ENCODE results near the gene ARL13A.

ARL13A gene

DNA sequence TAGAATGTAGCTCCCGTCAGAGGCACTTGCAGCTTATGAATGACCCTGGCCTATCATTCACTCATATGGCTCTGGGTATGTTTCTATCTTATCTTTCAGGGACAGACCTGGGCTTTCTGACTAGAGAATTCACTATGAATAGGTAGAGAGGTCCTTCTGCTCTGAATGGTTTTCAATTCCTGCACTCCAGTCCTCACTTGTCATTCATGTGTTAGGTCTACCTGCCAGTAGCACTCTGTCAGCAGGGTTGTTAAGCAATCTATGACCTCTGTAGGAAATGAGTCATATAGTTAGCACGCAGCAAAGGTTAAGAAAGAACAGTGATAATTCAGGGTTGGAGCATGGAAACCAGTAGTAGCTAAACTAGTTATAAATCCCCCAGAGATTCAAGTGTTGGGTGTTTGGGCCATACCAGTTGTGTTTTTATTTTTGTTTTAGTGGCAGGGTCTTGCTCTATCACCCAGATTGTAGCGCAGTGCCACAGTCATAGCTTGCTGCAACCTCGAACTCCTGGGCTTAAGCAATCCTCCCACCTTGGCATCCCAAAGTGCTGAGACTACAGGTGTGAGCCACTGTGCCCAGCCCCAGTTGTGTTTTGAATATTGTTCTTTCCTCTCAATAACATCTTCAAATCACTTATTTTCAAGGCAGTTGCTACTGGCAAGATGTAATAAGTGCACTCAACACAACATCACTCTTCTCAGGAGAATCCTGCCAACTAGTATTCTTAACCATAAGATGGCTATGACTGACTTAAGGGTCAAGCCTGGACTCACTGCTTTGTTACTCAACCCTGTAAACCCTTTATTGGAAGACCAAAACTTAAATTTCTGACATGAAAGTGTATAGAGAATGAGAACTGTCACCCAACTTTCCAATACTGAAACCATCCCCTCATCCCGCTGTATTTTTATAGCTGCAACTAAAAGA is 25.1 kb downstream of the ARL13A start:
- Histone ChIP-seq H4K20me1 (ENCODE audit: low read depth, low read length) (no peaks in the 10 kb centered on the region), H3K9me3 (ENCODE audit: insufficient read depth, low read length) (no peaks in the 10 kb centered on the region), H3K36me3 (ENCODE audit: low read length) (no peaks in the 10 kb centered on the region), H3K9ac (ENCODE audit: low read length) (no peak overlapping the region), H3F3A (ENCODE audit: insufficient read depth) (no peaks in the 10 kb centered on the region), H2AFZ (ENCODE audit: low read depth, low read length, severe bottlenecking) (no peak overlapping the region), H3K4me2 (ENCODE audit: low read depth, low read length, poor library complexity, severe bottlenecking) (no peak overlapping the region), H3K27ac (ENCODE audit: low read depth, low read length) (no peak overlapping the region), H3K9me2 (replicated peaks; ENCODE audit: insufficient read depth, low read length) (no peaks in the 10 kb centered on the region), H3K79me2 (ENCODE audit: insufficient read depth, low read length) (no peaks in the 10 kb centered on the region), H3K4me3 (ENCODE audit: insufficient read depth, low read length, poor library complexity, severe bottlenecking) (no peak overlapping the region), H3K27me3 (ENCODE audit: low read length) (no peaks in the 10 kb centered on the region)
- TF ChIP-seq EZH2phosphoT487 (conservative IDR thresholded peaks at IDR 0.05; ENCODE audit: low read length): no peak
- TF ChIP-seq, protein P1, sequence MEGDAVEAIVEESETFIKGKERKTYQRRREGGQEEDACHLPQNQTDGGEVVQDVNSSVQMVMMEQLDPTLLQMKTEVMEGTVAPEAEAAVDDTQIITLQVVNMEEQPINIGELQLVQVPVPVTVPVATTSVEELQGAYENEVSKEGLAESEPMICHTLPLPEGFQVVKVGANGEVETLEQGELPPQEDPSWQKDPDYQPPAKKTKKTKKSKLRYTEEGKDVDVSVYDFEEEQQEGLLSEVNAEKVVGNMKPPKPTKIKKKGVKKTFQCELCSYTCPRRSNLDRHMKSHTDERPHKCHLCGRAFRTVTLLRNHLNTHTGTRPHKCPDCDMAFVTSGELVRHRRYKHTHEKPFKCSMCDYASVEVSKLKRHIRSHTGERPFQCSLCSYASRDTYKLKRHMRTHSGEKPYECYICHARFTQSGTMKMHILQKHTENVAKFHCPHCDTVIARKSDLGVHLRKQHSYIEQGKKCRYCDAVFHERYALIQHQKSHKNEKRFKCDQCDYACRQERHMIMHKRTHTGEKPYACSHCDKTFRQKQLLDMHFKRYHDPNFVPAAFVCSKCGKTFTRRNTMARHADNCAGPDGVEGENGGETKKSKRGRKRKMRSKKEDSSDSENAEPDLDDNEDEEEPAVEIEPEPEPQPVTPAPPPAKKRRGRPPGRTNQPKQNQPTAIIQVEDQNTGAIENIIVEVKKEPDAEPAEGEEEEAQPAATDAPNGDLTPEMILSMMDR (IDR thresholded peaks at IDR 0.05; ENCODE audit: insufficient read depth, low read length, poor library complexity, severe bottlenecking): no peak

DNA sequence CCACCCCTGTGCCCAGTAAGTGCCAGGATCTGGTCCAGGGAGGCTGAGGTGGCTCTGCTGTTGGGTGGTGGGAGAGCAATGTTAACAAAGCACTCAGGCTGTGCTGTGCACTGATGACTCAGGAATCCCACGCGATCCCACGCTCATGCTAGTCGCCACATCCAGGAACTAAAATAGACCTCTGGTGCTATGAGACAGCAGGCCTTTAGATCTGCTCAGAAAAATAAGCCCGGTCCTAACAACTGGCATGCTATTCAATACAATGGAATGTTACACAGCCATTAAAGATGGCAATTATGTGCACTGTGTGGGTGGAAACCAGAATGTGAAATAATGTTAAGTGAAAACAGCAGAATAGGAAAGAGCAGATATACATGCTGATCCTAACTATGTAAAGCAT is 26.0 kb downstream of the ARL13A start:
- Histone ChIP-seq H3K27me3 (ENCODE audit: low read length) (no peaks in the 10 kb centered on the region), H3K9me2 (replicated peaks; ENCODE audit: insufficient read depth, low read length) (no peaks in the 10 kb centered on the region), H3K9ac (ENCODE audit: low read length) (no peak overlapping the region), H3K4me3 (ENCODE audit: insufficient read depth, low read length, poor library complexity, severe bottlenecking) (no peak overlapping the region), H2AFZ (ENCODE audit: low read depth, low read length, severe bottlenecking) (no peak overlapping the region), H3K36me3 (ENCODE audit: low read length) (no peaks in the 10 kb centered on the region), H3K9me3 (ENCODE audit: insufficient read depth, low read length) (no peaks in the 10 kb centered on the region), H3K27ac (ENCODE audit: low read depth, low read length) (no peak overlapping the region), H3K4me2 (ENCODE audit: low read depth, low read length, poor library complexity, severe bottlenecking) (no peak overlapping the region), H4K20me1 (ENCODE audit: low read depth, low read length) (no peaks in the 10 kb centered on the region), H3F3A (ENCODE audit: insufficient read depth) (no peaks in the 10 kb centered on the region), H3K79me2 (ENCODE audit: insufficient read depth, low read length) (no peaks in the 10 kb centered on the region)
- no peak for TF ChIP-seq EZH2phosphoT487 (conservative IDR thresholded peaks at IDR 0.05; ENCODE audit: low read length)
- TF ChIP-seq, protein P1 (IDR thresholded peaks at IDR 0.05; ENCODE audit: insufficient read depth, low read length, poor library complexity, severe bottlenecking): no peak

DNA sequence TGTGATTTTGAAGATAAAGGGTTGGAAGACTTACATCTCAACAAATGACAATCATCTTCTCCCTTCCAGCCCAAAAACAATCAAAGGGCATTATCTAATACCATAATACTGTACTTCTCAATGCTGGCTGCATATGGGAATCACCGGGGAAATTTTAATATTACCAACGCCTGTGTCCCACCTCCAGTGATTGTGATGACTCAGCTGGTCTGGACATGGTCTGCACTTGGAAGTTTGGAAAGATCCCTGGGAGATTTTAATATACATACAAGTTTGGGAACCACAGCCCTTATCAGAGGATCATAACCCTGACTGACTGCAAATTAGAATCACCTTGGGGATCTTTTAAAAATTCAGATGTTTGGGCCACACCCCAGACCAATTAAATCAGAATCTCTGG is 29.9 kb downstream of the ARL13A start:
- H3K9me3 ChIP-seq (ENCODE audit: insufficient read depth, low read length): no peaks in the 10 kb centered on the region
- H3K27ac ChIP-seq (ENCODE audit: low read depth, low read length): no peak overlapping the region
- H3K27me3 ChIP-seq (ENCODE audit: low read length): no peaks in the 10 kb centered on the region
- no peak overlapping the region for H3K4me2 ChIP-seq (ENCODE audit: low read depth, low read length, poor library complexity, severe bottlenecking)
- H3F3A ChIP-seq (ENCODE audit: insufficient read depth): no peaks in the 10 kb centered on the region
- H4K20me1 ChIP-seq (ENCODE audit: low read depth, low read length): no peaks in the 10 kb centered on the region
- H3K36me3 ChIP-seq (ENCODE audit: low read length): no peaks in the 10 kb centered on the region
- no peak overlapping the region for H2AFZ ChIP-seq (ENCODE audit: low read depth, low read length, severe bottlenecking)
- no peaks in the 10 kb centered on the region for H3K9me2 ChIP-seq (replicated peaks; ENCODE audit: insufficient read depth, low read length)
- no peak overlapping the region for H3K9ac ChIP-seq (ENCODE audit: low read length)
- H3K79me2 ChIP-seq (ENCODE audit: insufficient read depth, low read length): no peaks in the 10 kb centered on the region
- H3K4me3 ChIP-seq (ENCODE audit: insufficient read depth, low read length, poor library complexity, severe bottlenecking): no peak overlapping the region
- TF ChIP-seq EZH2phosphoT487 (conservative IDR thresholded peaks at IDR 0.05; ENCODE audit: low read length): no peak
- TF ChIP-seq, protein P1 (IDR thresholded peaks at IDR 0.05; ENCODE audit: insufficient read depth, low read length, poor library complexity, severe bottlenecking): no peak
